ENCODE measurements around the gene LEPR. TPM values are rescaled to one million over a fixed set of nuclear protein-coding genes. Genes with fewer than 3 reads are reported as not detected.

LEPR gene
- total and polyA plus RNA-seq, 12 donors = 3.8 to 16.2 (median 6.8) TPM

DNA sequence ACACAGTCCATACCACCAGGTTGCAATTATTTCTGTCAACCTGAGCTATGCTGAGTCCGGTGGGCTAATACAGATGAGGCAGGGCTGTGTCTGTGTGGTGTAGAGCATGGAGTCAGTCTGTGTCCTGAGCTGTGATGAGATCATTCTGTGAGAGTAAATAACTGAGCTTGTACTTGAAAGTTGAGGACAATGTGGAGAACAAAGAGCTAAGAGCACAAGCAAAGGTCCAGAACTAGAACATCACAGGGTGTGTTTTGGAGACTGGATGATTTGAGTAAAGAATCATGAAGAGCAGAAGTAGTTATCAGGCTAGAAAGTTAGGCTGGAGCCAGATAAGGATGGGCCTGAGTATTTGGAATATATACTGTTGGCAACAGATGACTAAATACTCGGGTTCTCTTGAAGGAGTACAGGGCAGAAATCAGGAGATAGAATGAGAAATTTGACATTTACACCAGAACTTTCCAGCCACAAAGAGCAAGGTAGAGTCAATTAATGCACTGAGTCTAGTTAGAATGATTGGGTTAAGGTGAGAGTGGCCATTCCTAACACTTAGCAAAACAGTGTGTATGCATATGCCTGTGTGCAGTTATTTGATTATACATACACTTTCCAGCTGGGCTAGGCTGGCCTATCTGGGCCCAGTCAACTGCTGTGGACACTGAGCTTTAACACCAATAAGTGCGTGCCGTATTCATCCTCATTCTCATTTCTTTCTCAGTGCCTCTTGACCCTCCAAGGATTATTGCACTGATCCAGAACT is 48.8 kb downstream of the LEPR start:
- intact Hi-C loops (cut with DNase I) = no loop called here
- Histone ChIP-seq H3K27me3 (no peaks in the 10 kb centered on the region), H3K27ac (no peak overlapping the region), H3K4me3 (no peak overlapping the region), H3K9me3 (replicated peaks in 1 of 3) (no peaks in the 10 kb centered on the region), H3K4me1 (replicated peaks in 1 of 2) (no peaks in the 10 kb centered on the region), H3K36me3 (replicated peaks in 1 of 2) (no peaks in the 10 kb centered on the region)
- TF ChIP-seq POLR2A (IDR thresholded peaks at IDR 0.05) = no peak
- TF ChIP-seq, protein P1, sequence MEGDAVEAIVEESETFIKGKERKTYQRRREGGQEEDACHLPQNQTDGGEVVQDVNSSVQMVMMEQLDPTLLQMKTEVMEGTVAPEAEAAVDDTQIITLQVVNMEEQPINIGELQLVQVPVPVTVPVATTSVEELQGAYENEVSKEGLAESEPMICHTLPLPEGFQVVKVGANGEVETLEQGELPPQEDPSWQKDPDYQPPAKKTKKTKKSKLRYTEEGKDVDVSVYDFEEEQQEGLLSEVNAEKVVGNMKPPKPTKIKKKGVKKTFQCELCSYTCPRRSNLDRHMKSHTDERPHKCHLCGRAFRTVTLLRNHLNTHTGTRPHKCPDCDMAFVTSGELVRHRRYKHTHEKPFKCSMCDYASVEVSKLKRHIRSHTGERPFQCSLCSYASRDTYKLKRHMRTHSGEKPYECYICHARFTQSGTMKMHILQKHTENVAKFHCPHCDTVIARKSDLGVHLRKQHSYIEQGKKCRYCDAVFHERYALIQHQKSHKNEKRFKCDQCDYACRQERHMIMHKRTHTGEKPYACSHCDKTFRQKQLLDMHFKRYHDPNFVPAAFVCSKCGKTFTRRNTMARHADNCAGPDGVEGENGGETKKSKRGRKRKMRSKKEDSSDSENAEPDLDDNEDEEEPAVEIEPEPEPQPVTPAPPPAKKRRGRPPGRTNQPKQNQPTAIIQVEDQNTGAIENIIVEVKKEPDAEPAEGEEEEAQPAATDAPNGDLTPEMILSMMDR (IDR thresholded peaks at IDR 0.05) = no peak
- WGBS, 4 donors = 64 to 89% (median 73%) methylated on average over 4 of the region's 4 CpGs
- no peak for DNase-seq

DNA sequence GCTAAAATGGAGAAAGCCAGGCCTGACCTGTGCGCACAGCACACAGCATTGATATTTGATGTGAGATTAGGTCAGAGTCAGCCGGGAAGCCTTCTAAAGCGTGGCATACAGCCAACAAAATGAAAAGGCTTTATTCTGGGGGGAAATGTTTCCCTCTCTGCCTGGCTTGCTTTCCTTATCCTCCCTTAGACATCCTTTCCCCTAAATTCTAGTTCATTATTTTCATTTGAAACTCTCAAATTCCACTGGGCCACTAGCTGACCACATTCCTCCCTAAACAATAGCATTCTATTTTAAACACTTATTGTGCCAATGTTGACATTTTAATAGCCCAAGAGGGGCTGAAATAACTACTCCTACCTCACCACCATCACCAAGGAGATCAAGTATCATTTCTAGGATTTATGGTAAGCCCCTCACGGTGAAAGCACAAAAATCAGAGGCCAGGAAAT is 49.4 kb downstream of the LEPR start:
- TF ChIP-seq, protein P1 (IDR thresholded peaks at IDR 0.05) = no peak
- TF ChIP-seq POLR2A (IDR thresholded peaks at IDR 0.05) = no peak
- intact Hi-C loops (cut with DNase I) = no loop called here
- DNase-seq = no peak
- WGBS, 4 donors = 63 to 88% (median 77%) methylated on average over 4 of the region's 4 CpGs
- Histone ChIP-seq H3K4me3 (no peak overlapping the region), H3K4me1 (replicated peaks in 1 of 2) (no peaks in the 10 kb centered on the region), H3K36me3 (replicated peaks in 1 of 2) (no peaks in the 10 kb centered on the region), H3K27me3 (no peaks in the 10 kb centered on the region), H3K9me3 (replicated peaks in 1 of 3) (no peaks in the 10 kb centered on the region), H3K27ac (no peak overlapping the region)

Small RNAs within 50 kb of the gene (small RNA-seq; reads per million reads assigned to genes)
- 0 reads per million in 2 donors for gene RNU2-15P

Other genes starting within 250 kb of the LEPR start
- 10 to 100 TPM in 7 of 9 donors, 1 to 10 TPM in 2; 7.5 to 39.8 (median 14.5) TPM for gene DNAJC6, start 111.1 kb upstream of the LEPR start, total RNA-seq
- gene DNAJC6, start 111.1 kb upstream of the LEPR start, polyA plus RNA-seq = 10 to 100 TPM in 1 of 3 donors, 1 to 10 TPM in 2; 1.5 to 27.0 (median 2.7) TPM
- gene LEPROT, start within 50 bp of the LEPR start, total RNA-seq = 100 to 1,000 TPM in 5 of 9 donors, 10 to 100 TPM in 4; 62.4 to 155 (median 102) TPM
- gene LEPROT, start within 50 bp of the LEPR start, polyA plus RNA-seq = 10 to 100 TPM; 35.4 to 89.3 (median 46.4) TPM

Data from adrenal gland (tissue), 12 donors.